Embryonic facial prominence (tissue), 1 donor: ENCODE data around the gene MCU.
"Not testable (repeated sequence)": the region's sequence is repeated elsewhere in the genome, so short reads cannot be mapped to it uniquely, and the experiment has no call there.

ENCODE experiments used
- DNase-seq: peaks from one replicate; pipeline ENCODE4 v3.0.0-alpha.2; 2016; ENCODE audit errors: extremely low spot score

The MCU gene

DNA sequence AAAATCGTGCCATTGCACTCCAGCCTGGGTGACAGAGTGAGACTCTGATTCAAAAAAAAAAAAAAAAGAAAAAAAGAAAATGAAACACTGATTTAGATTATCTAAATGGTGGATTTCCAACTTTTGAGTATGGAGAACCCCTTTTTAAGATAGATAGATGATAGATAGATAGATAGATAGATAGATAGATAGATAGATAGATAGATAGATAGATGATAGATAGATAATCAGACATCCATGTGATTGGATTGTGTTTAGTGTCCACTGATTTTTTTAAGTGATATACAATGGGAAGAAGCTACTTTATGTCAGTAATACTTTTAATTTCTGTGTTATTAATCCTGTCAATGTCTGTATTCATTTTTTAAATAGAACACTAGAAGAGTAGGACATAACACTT is 207.6 kb downstream of the MCU start:
- no peak for DNase-seq

DNA sequence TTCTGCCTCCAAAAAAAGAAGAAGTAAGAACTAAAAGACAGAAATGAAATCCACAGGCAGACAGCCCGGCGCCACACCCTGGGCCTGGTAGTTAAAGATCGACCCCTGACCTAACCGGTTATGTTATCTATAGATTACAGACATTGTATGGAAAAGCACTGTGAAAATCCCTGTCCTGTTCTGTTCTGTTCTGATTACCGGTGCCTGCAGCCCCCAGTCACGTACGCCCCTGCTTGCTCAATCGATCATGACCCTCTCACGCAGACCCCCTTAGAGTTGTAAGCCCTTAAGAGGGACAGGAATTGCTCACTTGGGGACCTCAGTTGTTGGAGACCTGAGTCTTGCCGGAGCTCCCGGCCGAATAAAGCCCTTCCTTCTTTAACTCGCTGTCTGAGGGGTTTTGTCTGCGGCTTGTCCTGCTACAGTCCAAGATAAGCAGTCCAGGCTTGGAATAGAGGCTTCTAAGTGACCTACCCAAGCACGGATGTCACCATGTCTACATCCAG is 212.1 kb downstream of the MCU start:
- DNase-seq, result not testable (repeated sequence)

DNA sequence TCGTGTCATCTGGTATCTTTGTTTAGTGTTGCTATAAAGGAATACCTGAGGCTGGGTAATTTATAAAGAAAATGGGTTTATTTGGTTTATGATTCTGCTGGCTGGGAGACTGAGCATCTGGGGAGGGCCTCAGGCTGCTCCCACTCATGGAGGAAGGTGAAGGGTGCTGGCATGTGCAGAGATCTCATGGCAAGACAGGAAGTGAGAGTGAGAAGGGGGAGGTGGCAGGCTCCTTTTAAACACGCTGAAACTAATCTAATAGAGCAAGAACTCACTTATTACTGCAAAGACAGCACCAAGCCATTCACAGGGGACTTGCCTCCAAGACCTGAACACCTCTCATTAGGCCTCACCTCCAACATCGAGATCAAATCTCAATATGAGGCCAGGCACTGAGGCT is 212.9 kb downstream of the MCU start:
- no peak for DNase-seq

DNA sequence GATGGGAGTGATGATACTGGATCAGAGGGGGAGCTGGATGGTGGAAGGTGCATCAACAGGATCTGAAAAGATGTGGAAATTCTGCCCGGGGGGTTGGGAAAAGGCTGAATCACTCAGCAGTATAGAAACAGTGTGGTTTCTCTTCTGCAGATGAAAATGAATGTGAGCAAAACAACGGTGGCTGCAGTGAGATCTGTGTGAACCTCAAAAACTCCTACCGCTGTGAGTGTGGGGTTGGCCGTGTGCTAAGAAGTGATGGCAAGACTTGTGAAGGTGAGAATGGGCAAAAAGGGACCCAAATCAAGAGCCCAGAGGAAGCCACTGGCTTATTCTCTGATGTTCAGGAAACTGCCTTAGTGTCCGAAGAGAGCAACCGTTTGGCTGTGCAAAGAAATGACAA is 214.5 kb downstream of the MCU start:
- DNase-seq, result no peak

DNA sequence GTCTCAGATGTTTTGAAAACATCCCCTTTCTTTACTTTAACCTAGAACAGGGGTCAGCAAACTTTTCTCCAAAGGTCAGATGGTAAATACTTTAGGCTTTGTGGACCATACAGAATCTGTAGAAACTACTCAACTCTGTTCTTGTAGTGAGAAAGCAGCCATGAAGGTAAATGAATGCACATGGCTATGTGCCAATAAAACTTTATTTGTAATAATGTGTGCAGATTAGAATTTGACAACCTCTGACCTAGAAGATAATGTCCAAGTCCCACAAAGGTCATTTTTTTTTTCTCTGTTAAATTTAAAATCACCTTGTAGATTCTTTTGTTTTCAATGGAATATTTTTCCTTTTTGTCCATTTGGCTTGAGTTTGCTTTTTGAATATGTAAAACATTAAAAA is 218.8 kb downstream of the MCU start:
- DNase-seq, result no peak

DNA sequence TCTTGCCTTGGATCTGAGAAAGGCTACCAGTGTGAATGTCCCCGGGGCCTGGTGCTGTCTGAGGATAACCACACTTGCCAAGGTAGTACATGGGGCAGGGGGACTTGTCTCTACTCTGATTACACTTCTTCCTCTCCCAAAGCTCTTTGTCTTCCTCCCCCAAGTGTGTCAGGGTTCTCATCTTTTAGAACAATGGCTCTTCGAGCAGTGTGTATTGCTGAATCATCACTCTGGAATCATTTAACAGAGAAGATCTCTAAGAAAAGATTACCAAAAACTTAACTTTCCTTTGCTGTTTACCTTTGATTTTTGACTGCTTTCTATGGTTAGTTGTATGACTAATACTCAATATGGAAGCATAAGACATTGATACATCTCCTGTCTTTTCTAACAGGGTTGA is 219.8 kb downstream of the MCU start:
- DNase-seq, result no peak

DNA sequence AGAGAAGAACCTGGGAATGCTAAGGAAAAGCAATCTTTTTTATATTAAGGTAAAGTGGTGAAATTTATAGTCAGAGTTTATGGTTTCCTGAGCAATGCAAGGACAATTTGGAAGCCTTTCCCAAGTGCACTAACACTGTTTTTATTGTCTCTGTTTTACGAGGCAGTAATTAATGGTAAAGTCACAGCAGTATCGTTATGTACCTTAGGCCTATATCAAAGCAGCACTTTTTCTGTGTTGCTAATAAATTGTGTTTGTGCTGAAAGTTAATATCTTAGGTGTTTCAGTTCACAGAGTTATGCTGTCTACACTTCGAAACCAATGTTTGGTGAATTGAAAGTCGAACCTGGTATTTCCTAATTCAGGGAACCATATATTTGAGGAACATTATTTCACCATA is 220.8 kb downstream of the MCU start:
- no peak for DNase-seq

DNA sequence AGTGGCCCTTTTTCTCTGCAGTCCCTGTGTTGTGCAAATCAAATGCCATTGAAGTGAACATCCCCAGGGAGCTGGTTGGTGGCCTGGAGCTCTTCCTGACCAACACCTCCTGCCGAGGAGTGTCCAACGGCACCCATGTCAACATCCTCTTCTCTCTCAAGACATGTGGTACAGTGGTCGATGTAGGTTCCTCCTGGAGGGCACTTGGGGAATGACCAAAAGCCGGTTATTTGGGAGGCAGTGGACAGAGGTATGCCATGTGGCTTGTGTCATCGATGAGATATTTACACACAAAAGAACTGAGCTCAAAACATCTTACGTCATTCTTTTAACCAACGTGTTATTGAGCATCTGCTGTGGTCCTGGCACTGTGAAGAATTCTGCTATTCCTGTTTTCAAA is 221.3 kb downstream of the MCU start:
- no peak for DNase-seq

DNA sequence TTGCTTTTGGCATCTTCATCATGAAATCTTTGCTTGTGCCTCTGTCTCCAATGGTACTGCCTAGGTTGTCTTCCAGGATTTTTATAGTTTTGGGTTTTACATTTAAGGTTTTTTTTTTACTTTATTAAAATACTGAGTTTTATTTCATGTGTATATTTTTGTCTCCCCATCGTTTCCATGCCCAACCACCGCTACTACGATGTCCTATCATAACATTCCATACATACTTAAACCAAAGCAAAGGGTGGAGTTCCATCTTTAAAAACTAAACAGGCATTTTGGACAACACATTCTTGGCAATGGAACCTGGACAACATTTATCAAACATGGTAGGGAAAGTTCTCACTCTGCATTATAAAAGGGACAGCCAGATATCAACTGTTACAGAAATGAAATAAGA is 225.3 kb downstream of the MCU start:
- DNase-seq, result not testable (repeated sequence)

DNA sequence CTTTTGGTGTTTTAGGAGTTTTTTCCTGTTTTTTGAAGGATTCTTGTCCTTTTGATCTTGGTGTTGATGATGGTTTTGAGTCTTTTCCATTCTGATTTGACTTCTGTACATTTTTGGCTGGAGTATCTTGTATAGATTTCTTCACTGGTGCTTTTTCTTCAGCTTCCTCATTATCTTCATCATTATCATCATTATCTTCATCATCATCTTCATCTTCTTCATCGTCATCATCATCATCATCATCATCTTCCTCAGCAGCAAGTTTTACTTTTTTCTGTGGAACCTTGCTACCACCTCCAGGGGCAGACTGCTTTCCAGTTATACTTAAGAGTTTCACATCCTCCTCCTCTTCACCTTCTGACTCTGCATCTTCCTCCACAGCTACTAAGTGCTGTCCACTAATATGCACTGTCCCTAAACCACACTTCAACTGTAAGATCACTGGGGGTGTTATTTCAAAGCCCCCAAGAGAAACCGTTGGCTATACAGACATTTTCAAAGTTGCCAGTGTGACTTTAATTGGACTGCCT is 225.9 kb downstream of the MCU start:
- not testable (repeated sequence) for DNase-seq

DNA sequence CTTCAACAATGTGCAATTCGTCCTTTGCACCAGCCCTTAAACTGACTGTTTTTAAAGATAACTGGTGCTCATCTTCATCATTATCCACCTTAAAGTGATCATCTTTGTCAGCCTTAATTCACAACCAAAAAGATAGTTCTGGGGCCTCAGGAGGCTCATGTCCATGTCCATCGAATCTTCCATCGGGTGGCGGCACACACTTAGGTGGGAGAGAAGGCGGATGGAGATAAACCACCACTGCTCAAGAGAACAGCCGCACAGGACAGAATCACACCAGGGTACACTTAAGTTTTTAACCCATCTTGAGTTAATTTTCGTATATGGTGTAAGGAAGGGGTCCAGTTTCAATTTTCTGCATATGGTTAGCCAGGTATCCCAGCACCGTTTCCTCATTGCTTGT is 226.4 kb downstream of the MCU start:
- DNase-seq, result no peak

DNA sequence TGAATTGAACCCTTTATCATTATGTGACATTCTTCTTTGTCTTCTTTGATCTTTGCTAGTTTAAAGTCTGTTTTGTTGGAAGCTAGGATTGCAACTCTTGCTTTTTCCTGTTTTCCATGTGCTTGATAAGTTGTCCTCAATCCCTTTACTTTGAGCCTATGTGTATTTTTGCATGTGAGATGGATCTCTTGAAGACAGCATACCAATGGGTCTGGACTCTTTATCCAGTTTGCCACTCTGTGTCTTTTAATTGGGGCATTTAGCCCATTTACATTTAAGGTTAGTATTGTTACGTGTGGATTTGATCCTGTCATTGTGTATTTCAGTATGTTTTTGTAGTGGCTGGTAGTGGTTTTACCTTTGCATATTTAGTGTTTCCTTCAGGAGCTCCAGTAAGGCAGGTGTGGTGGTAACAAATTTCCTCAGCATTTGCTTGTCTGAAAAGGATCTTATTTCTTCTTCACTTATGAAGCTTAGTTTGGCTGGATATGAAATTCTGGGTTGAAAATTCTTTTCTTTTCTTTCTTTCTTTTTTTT is 229.3 kb downstream of the MCU start:
- not testable (repeated sequence) for DNase-seq

DNA sequence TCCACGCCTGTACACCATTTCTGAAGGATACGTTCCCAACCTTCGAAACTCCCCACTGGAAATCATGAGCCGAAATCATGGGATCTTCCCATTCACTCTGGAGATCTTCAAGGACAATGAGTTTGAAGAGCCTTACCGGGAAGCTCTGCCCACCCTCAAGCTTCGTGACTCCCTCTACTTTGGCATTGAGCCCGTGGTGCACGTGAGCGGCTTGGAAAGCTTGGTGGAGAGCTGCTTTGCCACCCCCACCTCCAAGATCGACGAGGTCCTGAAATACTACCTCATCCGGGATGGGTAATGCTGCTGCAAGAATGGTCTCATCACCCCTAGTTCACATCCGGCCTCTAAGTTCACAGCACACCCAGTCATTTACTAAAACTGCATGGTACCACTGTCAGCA is 232.4 kb downstream of the MCU start:
- DNase-seq, result no peak

DNA sequence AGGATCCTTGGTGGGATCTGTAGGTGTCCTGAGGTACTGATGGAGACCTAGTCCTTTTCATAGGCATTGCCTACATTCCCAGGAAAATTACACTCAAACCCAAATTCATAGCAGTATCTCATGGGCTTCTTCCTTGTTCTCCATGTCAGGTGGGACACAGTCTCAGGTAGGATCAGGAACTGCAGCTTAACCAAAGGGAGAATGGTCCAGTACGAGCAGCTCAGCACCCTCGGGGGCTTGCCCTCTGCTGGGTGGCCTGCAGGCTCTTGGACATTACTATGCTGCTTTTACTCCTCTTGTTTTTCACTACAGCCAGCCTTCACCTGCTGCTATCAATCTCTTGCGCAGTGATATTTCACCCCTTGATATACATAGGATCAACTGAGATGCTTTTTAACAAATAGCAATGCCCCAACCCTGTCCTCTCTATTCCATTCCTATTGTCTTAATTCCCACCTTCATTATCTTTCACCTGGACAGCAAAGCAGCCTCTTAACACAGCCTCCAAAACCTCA is 234.1 kb downstream of the MCU start:
- no peak for DNase-seq

DNA sequence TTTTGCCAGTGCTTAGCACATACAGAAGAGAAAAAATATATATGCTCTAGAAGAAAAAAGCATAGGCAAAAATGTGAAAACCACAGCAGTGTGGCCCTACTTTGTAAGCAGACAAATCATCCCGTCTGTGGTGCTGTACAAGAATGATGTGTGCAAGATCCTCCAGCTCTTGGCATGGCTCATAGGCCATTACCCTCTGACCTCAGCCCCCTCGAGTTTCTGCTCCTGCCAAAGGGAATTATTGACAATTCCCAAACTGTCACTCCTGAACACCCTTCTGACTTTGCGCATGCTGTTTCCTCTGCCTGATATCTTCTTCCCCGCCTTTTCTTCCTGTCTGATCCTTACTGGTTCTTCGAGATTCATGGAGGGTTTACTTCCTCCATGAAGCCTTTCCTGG is 235.5 kb downstream of the MCU start:
- no peak for DNase-seq

DNA sequence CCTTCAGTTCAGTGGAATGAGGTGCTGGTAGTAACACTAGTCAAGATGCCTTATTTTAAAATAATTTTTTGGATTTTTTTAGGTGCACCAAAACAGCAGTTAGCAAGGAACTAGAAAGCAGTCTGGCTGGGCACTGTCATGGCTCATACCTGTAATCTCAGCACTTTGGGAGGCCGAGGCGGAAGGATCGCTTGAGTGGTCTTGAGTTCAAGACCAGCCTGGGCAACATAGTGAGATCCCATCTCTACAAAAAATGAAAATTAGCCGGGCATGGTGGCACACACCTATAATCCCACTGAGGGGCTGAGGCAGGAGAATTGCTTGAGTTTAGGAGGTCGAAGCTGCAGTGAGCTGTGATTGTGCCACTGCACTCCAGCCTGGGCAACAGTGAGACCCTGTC is 236.9 kb downstream of the MCU start:
- no peak for DNase-seq

DNA sequence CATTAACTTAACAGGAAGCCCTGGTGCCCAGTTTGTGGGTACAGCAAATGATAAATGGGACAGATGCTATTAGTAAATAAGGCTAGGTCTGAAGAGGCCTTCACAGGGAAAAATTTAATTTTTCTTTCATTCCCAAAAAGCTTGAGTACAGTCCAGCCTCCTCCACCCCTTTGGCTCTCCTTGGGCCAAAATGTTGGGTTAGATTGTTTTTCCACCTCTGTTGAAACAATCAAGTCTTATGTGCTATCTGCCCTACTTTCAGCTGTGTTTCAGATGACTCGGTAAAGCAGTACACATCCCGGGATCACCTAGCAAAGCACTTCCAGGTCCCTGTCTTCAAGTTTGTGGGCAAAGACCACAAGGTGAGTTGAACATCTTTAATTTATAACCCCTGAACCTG is 238.3 kb downstream of the MCU start:
- no peak for DNase-seq

DNA sequence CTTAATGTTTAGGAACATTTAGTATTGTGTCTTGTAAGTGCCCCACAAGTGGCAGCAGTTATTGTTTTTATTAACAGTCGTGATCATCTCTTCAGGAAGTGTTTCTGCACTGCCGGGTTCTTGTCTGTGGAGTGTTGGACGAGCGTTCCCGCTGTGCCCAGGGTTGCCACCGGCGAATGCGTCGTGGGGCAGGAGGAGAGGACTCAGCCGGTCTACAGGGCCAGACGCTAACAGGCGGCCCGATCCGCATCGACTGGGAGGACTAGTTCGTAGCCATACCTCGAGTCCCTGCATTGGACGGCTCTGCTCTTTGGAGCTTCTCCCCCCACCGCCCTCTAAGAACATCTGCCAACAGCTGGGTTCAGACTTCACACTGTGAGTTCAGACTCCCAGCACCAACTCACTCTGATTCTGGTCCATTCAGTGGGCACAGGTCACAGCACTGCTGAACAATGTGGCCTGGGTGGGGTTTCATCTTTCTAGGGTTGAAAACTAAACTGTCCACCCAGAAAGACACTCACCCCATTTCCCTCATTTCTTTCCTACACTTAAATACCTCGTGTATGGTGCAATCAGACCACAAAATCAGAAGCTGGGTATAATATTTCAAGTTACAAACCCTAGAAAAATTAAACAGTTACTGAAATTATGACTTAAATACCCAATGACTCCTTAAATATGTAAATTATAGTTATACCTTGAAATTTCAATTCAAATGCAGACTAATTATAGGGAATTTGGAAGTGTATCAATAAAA is 240.5 kb downstream of the MCU start:
- no peak for DNase-seq

DNA sequence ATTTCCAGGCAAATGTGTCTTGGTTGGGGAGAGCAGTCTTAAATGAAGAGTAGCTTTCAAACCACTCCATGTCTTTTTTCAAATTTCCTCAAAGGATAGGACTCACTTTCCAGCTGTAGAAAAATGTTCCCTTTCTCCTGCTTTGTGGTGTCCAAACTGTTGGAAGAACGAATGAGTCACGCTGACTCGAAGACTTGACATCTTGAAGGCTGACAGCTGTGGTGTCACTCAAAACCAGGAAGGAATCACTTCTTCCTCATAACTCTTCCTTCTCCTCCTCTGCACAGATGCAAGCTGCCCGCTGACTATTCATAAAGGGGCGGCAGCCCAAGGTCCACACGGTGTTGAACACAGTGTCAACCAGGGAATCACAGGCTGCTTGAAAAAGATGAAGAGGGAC is 243.4 kb downstream of the MCU start:
- DNase-seq, result no peak
